Cardiac muscle cell (in vitro differentiated cells and primary cell): ENCODE data around the gene ERCC8. TPM values are rescaled to one million over a fixed set of nuclear protein-coding genes. Genes with fewer than 3 reads are reported as not detected.

ENCODE experiments used
- DNase-seq, 2 donors: peaks; one replicate each; pipeline versions ENCODE4 v3.0.0 to v3.0.0-alpha.2; 2010 to 2017; ENCODE audit warnings: low read depth in 1 of 2, low spot score in 1 of 2
- H3K27ac ChIP-seq: fragments of 200-600 bp; sonication (generic); 2 replicates; pipeline ENCODE4 v1.5.1; 2016
- H3K27me3 ChIP-seq: fragments of 200-600 bp; sonication (generic); 2 replicates; pipeline ENCODE4 v1.6.0; 2016; ENCODE audit warnings: control low read depth
- H3K36me3 ChIP-seq: fragments of 200-600 bp; sonication (generic); 2 replicates; pipeline ENCODE4 v1.5.1; 2016; ENCODE audit warnings: control low read depth
- H3K4me1 ChIP-seq: fragments of 200-600 bp; sonication (generic); 2 replicates; pipeline ENCODE4 v1.8.1; 2017; ENCODE audit warnings: low read depth, mild to moderate bottlenecking, mixed run types
- H3K4me3 ChIP-seq: fragments of 200-600 bp; sonication (generic); 2 replicates; pipeline ENCODE4 v1.5.1; 2016; ENCODE audit warnings: mild to moderate bottlenecking
- H3K9me3 ChIP-seq: fragments of 200-600 bp; sonication (generic); 2 replicates; pipeline ENCODE4 v1.5.1; 2017; ENCODE audit warnings: low read depth, mild to moderate bottlenecking, control low read depth
- CTCF ChIP-seq: IDR thresholded peaks from 2 replicates; pipeline ENCODE4 v1.5.1; 2012; ENCODE audit warnings: low read depth, mild to moderate bottlenecking, low read length
- polyA plus RNA-seq: library from polyadenylated mRNA; unstranded; fragments of >200 nt; fragmentation: Nextera tagmentation; extraction: Ambion mirVana; gene quantifications from 2 replicates; pipeline ENCODE4 v1.2.1, GENCODE V29; 2016
- total RNA-seq: library from RNA; depleted of rRNA; stranded (reverse); fragments of >200 nt; gene quantifications from 2 replicates; pipeline ENCODE4 v1.2.3, GENCODE V29; 2016

The ERCC8 gene
- total and polyA plus RNA-seq, 2 experiments from 2014 or later = 9.7 to 19.1 TPM

DNA sequence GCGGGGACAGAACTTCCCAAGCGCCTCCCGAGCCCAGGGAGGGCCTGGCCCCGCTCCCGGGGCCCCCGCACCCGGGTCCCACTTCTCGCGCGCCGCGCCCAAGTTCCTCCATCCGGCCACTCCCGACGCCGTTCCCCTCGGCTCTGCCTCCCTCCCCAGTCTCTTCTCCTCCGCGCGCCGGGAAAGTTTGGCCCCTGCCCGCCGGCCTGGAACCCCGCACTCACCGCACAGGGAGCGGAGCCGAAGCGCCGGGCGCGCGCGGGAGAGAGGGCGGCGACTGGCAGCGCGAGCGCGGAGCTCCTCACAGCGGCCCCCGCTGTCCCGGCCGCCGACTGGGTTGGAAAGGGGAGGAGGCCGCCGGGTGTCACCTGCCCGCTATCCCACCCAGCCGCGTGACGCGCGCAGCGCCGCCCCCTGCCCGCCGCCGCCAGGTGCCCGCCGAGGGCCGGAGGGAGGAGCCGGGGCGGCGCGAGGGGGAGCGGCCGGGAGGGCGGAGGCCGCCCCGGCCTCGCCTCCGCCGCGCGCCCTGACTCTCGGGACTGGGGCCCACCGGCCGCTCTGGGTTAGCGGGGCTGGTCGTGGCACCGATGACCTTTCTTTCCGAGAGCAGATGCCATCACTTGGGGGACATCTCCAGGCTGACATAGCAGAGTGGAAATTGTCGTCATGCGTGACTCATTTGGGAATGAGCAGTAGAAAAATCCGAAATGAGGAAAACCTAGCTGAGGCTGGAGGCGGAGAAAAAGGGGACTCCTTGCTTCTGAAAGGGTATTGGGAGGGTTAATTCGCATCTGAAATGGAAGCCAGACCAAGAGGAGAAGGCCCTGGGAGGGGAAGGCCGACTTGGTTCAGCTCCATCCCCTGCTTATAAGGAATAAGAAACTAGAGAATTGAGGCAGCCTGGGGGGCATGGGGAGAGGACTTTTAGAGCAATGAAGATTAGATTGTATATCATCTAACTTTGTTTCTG is 100.6 kb downstream of the ERCC8 start, which contains the start of gene ELOVL7:
TSS of gene ELOVL7 (minus strand) at position 334 of the 970 bp plus-strand sequence. CDS start 56,872 bp downstream, outside the sequence.
- Histone ChIP-seq H3K4me3 (peak within 1 kb of the TSS; percentile 98), H3K27me3 (peaks cover 68% of the 10 kb centered on the region), H3K9me3 (no peaks in the 10 kb centered on the region), H3K4me1 (peaks cover 3% of the 10 kb centered on the region), H3K27ac (no peak within 1 kb of the TSS), H3K36me3 (no peaks in the 10 kb centered on the region)
- peak; percentile 35 for TF ChIP-seq CTCF
- DNase-seq = peak; percentile 40 to 88

GRCh38 chr5:60843386-60843935 is 101.4 kb downstream of the ERCC8 start:
- Histone ChIP-seq H3K36me3 (no peaks in the 10 kb centered on the region), H3K27ac (no peak overlapping the region), H3K9me3 (no peaks in the 10 kb centered on the region), H3K4me1 (peaks cover 3% of the 10 kb centered on the region), H3K4me3 (peak overlapping the region; percentile 98), H3K27me3 (peaks cover 68% of the 10 kb centered on the region)
- DNase-seq = peak in 1 of 2 donors; percentile 27
- TF ChIP-seq CTCF = no peak

DNA sequence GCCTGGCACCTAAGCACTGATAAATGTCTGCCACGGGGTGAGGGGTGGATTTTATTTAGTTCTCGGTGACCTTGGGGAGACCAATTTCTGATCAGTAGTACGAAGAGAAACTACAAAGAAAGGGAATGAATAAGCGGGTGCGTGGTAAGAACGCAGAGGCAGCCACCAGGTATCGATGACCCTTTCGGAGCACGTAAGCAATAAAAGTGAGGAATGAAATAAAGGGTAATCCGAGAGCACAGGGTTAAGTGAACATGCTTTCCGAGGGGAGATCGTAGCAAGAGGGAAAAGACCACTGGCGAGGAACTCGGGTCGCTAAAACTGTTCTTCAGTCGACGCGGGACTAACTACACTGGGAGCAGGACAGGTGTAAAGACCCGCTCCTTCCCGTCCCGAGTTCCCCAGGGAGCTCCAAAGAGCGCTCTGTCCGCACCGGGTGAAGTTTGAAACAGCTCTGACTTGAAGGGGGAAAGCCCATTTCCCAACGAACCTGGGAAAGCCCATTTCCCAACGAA is 101.9 kb downstream of the ERCC8 start:
- H3K27me3 ChIP-seq = peaks cover 68% of the 10 kb centered on the region

GRCh38 chr5:60841361-60841760 is 103.5 kb downstream of the ERCC8 start:
- Histone ChIP-seq H3K4me1 (peaks cover 3% of the 10 kb centered on the region), H3K4me3 (no peak overlapping the region), H3K36me3 (no peaks in the 10 kb centered on the region), H3K27me3 (peaks cover 65% of the 10 kb centered on the region), H3K9me3 (no peaks in the 10 kb centered on the region), H3K27ac (no peak overlapping the region)
- DNase-seq = no peak
- TF ChIP-seq CTCF = no peak

More for the DNA sequence above, 101.9 kb downstream of the ERCC8 start:
- Histone ChIP-seq H3K4me3 (peak overlapping the region; percentile 98), H3K36me3 (no peaks in the 10 kb centered on the region), H3K27ac (no peak overlapping the region), H3K9me3 (no peaks in the 10 kb centered on the region), H3K4me1 (peaks cover 3% of the 10 kb centered on the region)
- no peak for TF ChIP-seq CTCF
- peak in 1 of 2 donors; percentile 10 for DNase-seq

- H3K4me3 ChIP-seq = no peak overlapping the region
- no peak overlapping the region for H3K27ac ChIP-seq
These were observed 108.7 kb downstream of the ERCC8 start for GRCh38 chr5:60836131-60836530.

More at GRCh38 chr5:60836131-60836530, 108.7 kb downstream of the ERCC8 start:
- no peaks in the 10 kb centered on the region for H3K9me3 ChIP-seq
- peaks cover 19% of the 10 kb centered on the region for H3K27me3 ChIP-seq
- TF ChIP-seq CTCF = no peak
- no peaks in the 10 kb centered on the region for H3K36me3 ChIP-seq
- no peaks in the 10 kb centered on the region for H3K4me1 ChIP-seq
- DNase-seq = no peak
